ENCODE results near the gene APOL6. TPM values are rescaled to one million over a fixed set of nuclear protein-coding genes. Genes with fewer than 3 reads are reported as not detected.

APOL6 gene
- total RNA-seq, 1 donor from 2014 or later, result 37.2 TPM

Other genes starting within 250 kb of the APOL6 start
- gene MCM5, start 248.3 kb upstream of the APOL6 start, total RNA-seq, result 27.9 TPM
- gene RASD2, start 107.6 kb upstream of the APOL6 start, total RNA-seq, result 8.7 TPM
- gene MB, start 31.1 kb upstream of the APOL6 start, total RNA-seq, result 3.4 TPM
- not detected for gene APOL5, start 69.4 kb downstream of the APOL6 start, total RNA-seq

All from ureter (tissue), 1 donor.